Measurements from ENCODE around the gene LDB1. TPM values are rescaled to one million over a fixed set of nuclear protein-coding genes. Genes with fewer than 3 reads are reported as not detected.
A peak's percentile ranks its signal among the peaks of the same experiment; 100 is the strongest.

LDB1 gene
- total and polyA plus RNA-seq, 2 of the 13 experiments (the other 11 are each of a cell fraction or from before 2014, with no cell fraction given): 17.2 to 45.5 TPM

DNA sequence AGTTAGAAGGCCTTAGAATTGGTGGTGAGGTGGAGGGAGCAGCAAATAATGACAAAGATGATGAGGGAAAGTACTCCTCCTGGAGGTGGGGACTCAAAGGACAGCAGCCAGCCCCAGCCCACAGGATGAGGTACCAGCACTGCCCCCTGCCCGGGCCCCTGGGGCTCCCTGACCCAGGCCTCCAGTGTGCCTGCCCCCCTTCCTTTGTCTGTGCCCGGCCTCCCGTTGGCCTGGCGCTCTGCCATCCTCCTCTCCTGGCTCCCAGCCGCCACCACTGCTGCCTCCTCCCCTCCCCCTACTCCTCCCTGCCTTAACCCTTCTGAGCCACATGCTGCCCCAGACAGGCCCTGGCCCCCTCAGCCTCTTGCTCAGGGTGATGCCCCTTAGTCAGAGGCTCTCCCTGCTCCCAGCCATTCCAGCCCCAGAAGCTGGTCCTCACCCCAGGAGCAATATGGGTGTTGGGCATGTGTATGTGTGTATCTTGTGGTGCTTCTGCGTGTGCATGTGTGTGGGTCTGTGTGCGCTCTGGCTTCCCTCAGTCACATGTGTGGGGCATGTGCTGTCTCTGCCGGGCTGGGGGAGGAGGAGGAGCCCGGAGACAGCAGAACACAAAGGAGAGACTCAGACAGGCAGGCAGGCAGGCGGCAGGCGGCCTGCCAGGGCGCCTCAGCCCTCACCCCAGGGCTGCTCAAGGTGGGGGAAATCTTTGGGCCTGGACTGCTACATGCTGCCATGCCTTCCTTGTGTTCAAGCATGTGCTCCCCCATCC is 2.6 kb downstream of the LDB1 start (continued):
- TF ChIP-seq, protein P1, sequence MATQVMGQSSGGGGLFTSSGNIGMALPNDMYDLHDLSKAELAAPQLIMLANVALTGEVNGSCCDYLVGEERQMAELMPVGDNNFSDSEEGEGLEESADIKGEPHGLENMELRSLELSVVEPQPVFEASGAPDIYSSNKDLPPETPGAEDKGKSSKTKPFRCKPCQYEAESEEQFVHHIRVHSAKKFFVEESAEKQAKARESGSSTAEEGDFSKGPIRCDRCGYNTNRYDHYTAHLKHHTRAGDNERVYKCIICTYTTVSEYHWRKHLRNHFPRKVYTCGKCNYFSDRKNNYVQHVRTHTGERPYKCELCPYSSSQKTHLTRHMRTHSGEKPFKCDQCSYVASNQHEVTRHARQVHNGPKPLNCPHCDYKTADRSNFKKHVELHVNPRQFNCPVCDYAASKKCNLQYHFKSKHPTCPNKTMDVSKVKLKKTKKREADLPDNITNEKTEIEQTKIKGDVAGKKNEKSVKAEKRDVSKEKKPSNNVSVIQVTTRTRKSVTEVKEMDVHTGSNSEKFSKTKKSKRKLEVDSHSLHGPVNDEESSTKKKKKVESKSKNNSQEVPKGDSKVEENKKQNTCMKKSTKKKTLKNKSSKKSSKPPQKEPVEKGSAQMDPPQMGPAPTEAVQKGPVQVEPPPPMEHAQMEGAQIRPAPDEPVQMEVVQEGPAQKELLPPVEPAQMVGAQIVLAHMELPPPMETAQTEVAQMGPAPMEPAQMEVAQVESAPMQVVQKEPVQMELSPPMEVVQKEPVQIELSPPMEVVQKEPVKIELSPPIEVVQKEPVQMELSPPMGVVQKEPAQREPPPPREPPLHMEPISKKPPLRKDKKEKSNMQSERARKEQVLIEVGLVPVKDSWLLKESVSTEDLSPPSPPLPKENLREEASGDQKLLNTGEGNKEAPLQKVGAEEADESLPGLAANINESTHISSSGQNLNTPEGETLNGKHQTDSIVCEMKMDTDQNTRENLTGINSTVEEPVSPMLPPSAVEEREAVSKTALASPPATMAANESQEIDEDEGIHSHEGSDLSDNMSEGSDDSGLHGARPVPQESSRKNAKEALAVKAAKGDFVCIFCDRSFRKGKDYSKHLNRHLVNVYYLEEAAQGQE (IDR thresholded peaks at IDR 0.05; ENCODE audit: borderline replicate concordance in 1 of 2, low read depth in 1 of 2, low read length in 2 of 2): no peak
- TF ChIP-seq MEF2D (CRISPR knock-in tag; IDR thresholded peaks at IDR 0.05): no peak
- TF ChIP-seq ZNF652 (CRISPR knock-in tag; IDR thresholded peaks at IDR 0.05; ENCODE audit: borderline replicate concordance, low read depth): peak; percentile 87
- TF ChIP-seq ZNF256 (CRISPR knock-in tag; conservative IDR thresholded peaks at IDR 0.05): no peak
- TF ChIP-seq RELA (CRISPR knock-in tag; IDR thresholded peaks at IDR 0.05): no peak
- TF ChIP-seq BCL3 (CRISPR knock-in tag; IDR thresholded peaks at IDR 0.05): no peak
- TF ChIP-seq TGIF2 (CRISPR knock-in tag; IDR thresholded peaks at IDR 0.05): no peak; the same call in 1 of the 2 replicates
- TF ChIP-seq ZNF740 (CRISPR knock-in tag; IDR thresholded peaks at IDR 0.05): no peak
- TF ChIP-seq EEA1 (CRISPR knock-in tag; IDR thresholded peaks at IDR 0.05; ENCODE audit: borderline replicate concordance): no peak
- no peak for TF ChIP-seq NFYC (CRISPR knock-in tag; IDR thresholded peaks at IDR 0.05)
- TF ChIP-seq SKI (IDR thresholded peaks at IDR 0.05; ENCODE audit: partially characterized antibody): no peak
- no peak for TF ChIP-seq IRX3 (CRISPR knock-in tag; IDR thresholded peaks at IDR 0.05; ENCODE audit: borderline replicate concordance, low read depth)
- 0 out of 2 replicates have a peak, but pooled peaks have one; percentile 54 for TF ChIP-seq NFATC3 (CRISPR knock-in tag; IDR thresholded peaks at IDR 0.05)
- no peak for TF ChIP-seq ZNF333 (CRISPR knock-in tag; IDR thresholded peaks at IDR 0.05; ENCODE audit: borderline replicate concordance)
- no peak for TF ChIP-seq TERF1 (CRISPR knock-in tag; IDR thresholded peaks at IDR 0.05)
- TF ChIP-seq ZNF235 (CRISPR knock-in tag; IDR thresholded peaks at IDR 0.05; ENCODE audit: borderline replicate concordance): no peak
- no peak for TF ChIP-seq ZNF773 (CRISPR knock-in tag; IDR thresholded peaks at IDR 0.05; ENCODE audit: borderline replicate concordance)
- no peak for TF ChIP-seq ZNF33A (CRISPR knock-in tag; IDR thresholded peaks at IDR 0.05; ENCODE audit: borderline replicate concordance)
- peak; percentile 75; the same call in 1 of the 2 replicates for TF ChIP-seq PATZ1 (CRISPR knock-in tag; IDR thresholded peaks at IDR 0.05)
- TF ChIP-seq KAT2B (IDR thresholded peaks at IDR 0.05; ENCODE audit: borderline replicate concordance, low read depth, low read length): no peak
- no peak for TF ChIP-seq MTF1 (CRISPR knock-in tag; IDR thresholded peaks at IDR 0.05)
